T-helper 1 cell treated with Interleukin-12 subunit alpha and Interleukin-12 subunit beta and Interleukin-4 antibody, amounts not matched to agents 30 ng/mL and 1 ng/mL, for 36 hours (primary cell): ENCODE results near the gene C12orf57. TPM values are rescaled to one million over a fixed set of nuclear protein-coding genes. Genes with fewer than 3 reads are reported as not detected.

Experiments
- intact Hi-C: fragments of 100-400 bp; cut with micrococcal nuclease; formaldehyde crosslinking; loops from one replicate; pipeline ENCODE4 v1.15.1; 2024
- total RNA-seq: library from RNA; stranded (reverse); gene quantifications from 2 replicates; pipeline ENCODE4 v1.2.3, GENCODE V29; 2022

Gene C12orf57
- total RNA-seq, 1 donor from 2014 or later, result 126 TPM

- intact Hi-C loops, result loop anchor here (1.0 to 2.0 kb wide), 3 partner anchors 7 to 61 kb away; partner anchors contain the start of gene C12orf57
Observed at GRCh38 chr12:6951551-6952120, 7.8 kb downstream of the C12orf57 start.

GRCh38 chr12:6952121-6952862 lies 8.5 kb downstream of the C12orf57 start:
- intact Hi-C loops, result loop anchor here (1.0 to 2.0 kb wide), 3 partner anchors 8 to 61 kb away; partner anchors contain the start of gene C12orf57

- intact Hi-C loops, result loop anchor here (1.0 to 2.0 kb wide), 3 partner anchors 8 to 62 kb away; partner anchors contain the start of gene C12orf57
Observed at GRCh38 chr12:6952863-6953441, 9.1 kb downstream of the C12orf57 start.

GRCh38 chr12:6953442-6954315 lies 9.9 kb downstream of the C12orf57 start:
- intact Hi-C loops, result loop anchor here (2.0 kb wide), 1 partner anchor 63 kb away; no protein-coding TSS in a partner anchor

GRCh38 chr12:6954316-6955107 lies 10.7 kb downstream of the C12orf57 start:
- intact Hi-C loops, result no loop called here

- intact Hi-C loops, result no loop called here
Observed at GRCh38 chr12:6955108-6956020, 11.5 kb downstream of the C12orf57 start.

GRCh38 chr12:6956021-6956727 lies 12.4 kb downstream of the C12orf57 start:
- intact Hi-C loops, result no loop called here

- intact Hi-C loops, result no loop called here
Observed at GRCh38 chr12:6957151-6957701, 13.4 kb downstream of the C12orf57 start.

GRCh38 chr12:6957741-6958608 lies 14.2 kb downstream of the C12orf57 start:
- intact Hi-C loops, result no loop called here

- intact Hi-C loops, result no loop called here
Observed at GRCh38 chr12:6958609-6959057, 14.8 kb downstream of the C12orf57 start.

GRCh38 chr12:6959058-6959804 lies 15.4 kb downstream of the C12orf57 start:
- intact Hi-C loops, result no loop called here

- intact Hi-C loops, result no loop called here
Observed at GRCh38 chr12:6959805-6960592, 16.2 kb downstream of the C12orf57 start.

- intact Hi-C loops, result loop anchor here (1.0 kb wide), 4 partner anchors 8 to 36 kb away; partner anchors contain the start of genes C12orf57, EMG1 and PHB2
Observed at GRCh38 chr12:6960593-6961277, 16.9 kb downstream of the C12orf57 start.

- intact Hi-C loops, result loop anchor here (1.0 kb wide), 4 partner anchors 9 to 37 kb away; partner anchors contain the start of genes C12orf57, EMG1 and PHB2
Observed at GRCh38 chr12:6961278-6961694, 17.5 kb downstream of the C12orf57 start.
